Cardiac muscle cell (in vitro differentiated cells and primary cell): ENCODE results near the gene TP53BP1. TPM values are rescaled to one million over a fixed set of nuclear protein-coding genes. Genes with fewer than 3 reads are reported as not detected.

Experiments
- DNase-seq, 2 donors: peaks; one replicate each; pipeline versions ENCODE4 v3.0.0 to v3.0.0-alpha.2; 2010 to 2017; ENCODE audit warnings: low read depth in 1 of 2, low spot score in 1 of 2
- H3K27ac ChIP-seq: fragments of 200-600 bp; sonication (generic); 2 replicates; pipeline ENCODE4 v1.5.1; 2016
- H3K27me3 ChIP-seq: fragments of 200-600 bp; sonication (generic); 2 replicates; pipeline ENCODE4 v1.6.0; 2016; ENCODE audit warnings: control low read depth
- H3K36me3 ChIP-seq: fragments of 200-600 bp; sonication (generic); 2 replicates; pipeline ENCODE4 v1.5.1; 2016; ENCODE audit warnings: control low read depth
- H3K4me1 ChIP-seq: fragments of 200-600 bp; sonication (generic); 2 replicates; pipeline ENCODE4 v1.8.1; 2017; ENCODE audit warnings: low read depth, mild to moderate bottlenecking, mixed run types
- H3K4me3 ChIP-seq: fragments of 200-600 bp; sonication (generic); 2 replicates; pipeline ENCODE4 v1.5.1; 2016; ENCODE audit warnings: mild to moderate bottlenecking
- H3K9me3 ChIP-seq: fragments of 200-600 bp; sonication (generic); 2 replicates; pipeline ENCODE4 v1.5.1; 2017; ENCODE audit warnings: low read depth, mild to moderate bottlenecking, control low read depth
- CTCF ChIP-seq: IDR thresholded peaks from 2 replicates; pipeline ENCODE4 v1.5.1; 2012; ENCODE audit warnings: low read depth, mild to moderate bottlenecking, low read length
- polyA plus RNA-seq: library from polyadenylated mRNA; unstranded; fragments of >200 nt; fragmentation: Nextera tagmentation; extraction: Ambion mirVana; gene quantifications from 2 replicates; pipeline ENCODE4 v1.2.1, GENCODE V29; 2016
- total RNA-seq: library from RNA; depleted of rRNA; stranded (reverse); fragments of >200 nt; gene quantifications from 2 replicates; pipeline ENCODE4 v1.2.3, GENCODE V29; 2016

Gene TP53BP1
- total and polyA plus RNA-seq, 2 experiments from 2014 or later: 41.0 to 84.1 TPM

GRCh38 chr15:43492266-43492665, 690 bp downstream of the TP53BP1 start:
- TF ChIP-seq CTCF: no peak
- peak overlapping the region; percentile 92 for H3K27ac ChIP-seq
- H3K4me3 ChIP-seq: peak overlapping the region; percentile 89
- peaks cover 15% of the 10 kb centered on the region for H3K36me3 ChIP-seq
- no peaks in the 10 kb centered on the region for H3K27me3 ChIP-seq
- DNase-seq: no peak
- no peaks in the 10 kb centered on the region for H3K9me3 ChIP-seq
- peaks cover 4% of the 10 kb centered on the region for H3K4me1 ChIP-seq

GRCh38 chr15:43489191-43489590, 3.8 kb downstream of the TP53BP1 start:
- Histone ChIP-seq H3K27ac (no peak overlapping the region), H3K36me3 (peaks cover 27% of the 10 kb centered on the region), H3K4me3 (no peak overlapping the region), H3K27me3 (no peaks in the 10 kb centered on the region), H3K9me3 (no peaks in the 10 kb centered on the region), H3K4me1 (peaks cover 4% of the 10 kb centered on the region)
- TF ChIP-seq CTCF: no peak
- peak in 1 of 2 donors; percentile 51 for DNase-seq

- DNase-seq: no peak
- Histone ChIP-seq H3K4me1 (peaks cover 4% of the 10 kb centered on the region), H3K4me3 (no peak overlapping the region), H3K27me3 (no peaks in the 10 kb centered on the region), H3K27ac (no peak overlapping the region), H3K36me3 (peaks cover 27% of the 10 kb centered on the region), H3K9me3 (no peaks in the 10 kb centered on the region)
- TF ChIP-seq CTCF: no peak
Measured at GRCh38 chr15:43488790-43489189, 4.2 kb downstream of the TP53BP1 start.

GRCh38 chr15:43487271-43487895, 5.6 kb downstream of the TP53BP1 start:
- no peak for TF ChIP-seq CTCF
- H3K27ac ChIP-seq: no peak overlapping the region
- DNase-seq: no peak
- peaks cover 33% of the 10 kb centered on the region for H3K36me3 ChIP-seq
- no peak overlapping the region for H3K4me3 ChIP-seq
- no peaks in the 10 kb centered on the region for H3K4me1 ChIP-seq
- no peaks in the 10 kb centered on the region for H3K9me3 ChIP-seq
- H3K27me3 ChIP-seq: no peaks in the 10 kb centered on the region

GRCh38 chr15:43484455-43484854, 8.5 kb downstream of the TP53BP1 start:
- peaks cover 33% of the 10 kb centered on the region for H3K36me3 ChIP-seq
- no peak for TF ChIP-seq CTCF
- H3K4me1 ChIP-seq: no peaks in the 10 kb centered on the region
- peak in 1 of 2 donors; percentile 29 for DNase-seq
- no peak overlapping the region for H3K4me3 ChIP-seq
- H3K27me3 ChIP-seq: no peaks in the 10 kb centered on the region
- H3K27ac ChIP-seq: peak overlapping the region; percentile 66
- H3K9me3 ChIP-seq: no peaks in the 10 kb centered on the region
